T-helper 17 cell (primary cell): Measurements from ENCODE around the gene POR. TPM values are rescaled to one million over a fixed set of nuclear protein-coding genes. Genes with fewer than 3 reads are reported as not detected.
A peak's percentile ranks its signal among the peaks of the same experiment; 100 is the strongest.
"Not testable (repeated sequence)": the region's sequence is repeated elsewhere in the genome, so short reads cannot be mapped to it uniquely, and the experiment has no call there.

ENCODE experiments used
- ATAC-seq: fragments of 150-1000 bp; cut with Tn5 transposase; 2 replicates; pipeline ENCODE4 v1.10.0; 2021; ENCODE audit warnings: mild to moderate bottlenecking, moderate library complexity
- DNase-seq, 3 donors: peaks; one replicate each; pipeline versions ENCODE4 v3.0.0 to v3.0.0-alpha.2; 2020 to 2021
- H3K9me3 ChIP-seq: one replicate; pipeline ENCODE4 v1.7.0; 2013; ENCODE audit warnings: low read length, mild to moderate bottlenecking; ENCODE audit not compliant: control insufficient read depth, poor library complexity, severe bottlenecking
- H3K27ac Mint-ChIP-seq: one replicate; pipeline ENCODE4 v1.8.0; 2022; ENCODE audit warnings: mild to moderate bottlenecking, moderate library complexity, mixed read lengths
- H3K27me3 Mint-ChIP-seq: one replicate; pipeline ENCODE4 v1.8.0; 2022; ENCODE audit warnings: mixed read lengths
- H3K36me3 Mint-ChIP-seq: one replicate; pipeline ENCODE4 v1.8.0; 2022; ENCODE audit warnings: low read depth, mixed read lengths
- H3K4me1 Mint-ChIP-seq: one replicate; pipeline ENCODE4 v1.8.0; 2022; ENCODE audit warnings: mild to moderate bottlenecking, mixed read lengths
- H3K4me3 Mint-ChIP-seq: one replicate; pipeline ENCODE4 v1.8.0; 2022; ENCODE audit warnings: mild to moderate bottlenecking, moderate library complexity, mixed read lengths
- total RNA-seq, 4 donors: library from RNA in 2 of 4; stranded (reverse) in 2 of 4; gene quantifications; one replicate each; pipeline ENCODE4 v1.2.3 and lab custom pipeline; 2022 to 2026

POR gene
- total RNA-seq, 2 donors from 2014 or later = 48.7 to 51.0 TPM

- Mint-ChIP-seq H3K27ac (peak overlapping the region; percentile 98), H3K4me3 (peak overlapping the region; percentile 99), H3K36me3 (peaks cover 10% of the 10 kb centered on the region), H3K27me3 (no peaks in the 10 kb centered on the region), H3K4me1 (peaks cover 25% of the 10 kb centered on the region)
- DNase-seq (no peak), ATAC-seq (no peak)
- H3K9me3 ChIP-seq = no peaks in the 10 kb centered on the region
Measured at GRCh38 chr7:75878312-75878768, 36.6 kb upstream of the POR start.

- H3K27ac Mint-ChIP-seq = peak within 1 kb of the TSS; percentile 98
- no peaks in the 10 kb centered on the region for H3K27me3 Mint-ChIP-seq
- H3K36me3 Mint-ChIP-seq = peaks cover 10% of the 10 kb centered on the region
- DNase-seq (peak; percentile 88 to 97 (median 96)), ATAC-seq (peak; percentile 94)
- H3K9me3 ChIP-seq = no peaks in the 10 kb centered on the region
- H3K4me3 Mint-ChIP-seq = peak within 1 kb of the TSS; percentile 99
- peaks cover 25% of the 10 kb centered on the region for H3K4me1 Mint-ChIP-seq
Measured at GRCh38 chr7:75878769-75879611, 36.0 kb upstream of the POR start, which contains the start of gene RHBDD2. TSS of gene RHBDD2 (plus strand) at chr7:75879034. CDS start at chr7:75879083, 49 bp downstream.

- Mint-ChIP-seq H3K4me1 (peaks cover 25% of the 10 kb centered on the region), H3K36me3 (peaks cover 10% of the 10 kb centered on the region), H3K27me3 (no peaks in the 10 kb centered on the region), H3K27ac (peak overlapping the region; percentile 98), H3K4me3 (peak overlapping the region; percentile 99)
- DNase-seq (peak in 1 of 3 donors; percentile 27), ATAC-seq (peak; percentile 50)
- no peaks in the 10 kb centered on the region for H3K9me3 ChIP-seq
Measured at GRCh38 chr7:75879771-75880184, 35.2 kb upstream of the POR start.

GRCh38 chr7:75880242-75880641 is 34.7 kb upstream of the POR start:
- no peaks in the 10 kb centered on the region for H3K9me3 ChIP-seq
- ATAC-seq = peak; percentile 12
- peaks cover 25% of the 10 kb centered on the region for H3K4me1 Mint-ChIP-seq
- no peaks in the 10 kb centered on the region for H3K27me3 Mint-ChIP-seq
- peaks cover 10% of the 10 kb centered on the region for H3K36me3 Mint-ChIP-seq
- no peak for DNase-seq
- H3K4me3 Mint-ChIP-seq = peak overlapping the region; percentile 99
- H3K27ac Mint-ChIP-seq = peak overlapping the region; percentile 98

GRCh38 chr7:75881436-75882095 is 33.4 kb upstream of the POR start:
- peaks cover 25% of the 10 kb centered on the region for H3K4me1 Mint-ChIP-seq
- no peaks in the 10 kb centered on the region for H3K27me3 Mint-ChIP-seq
- H3K27ac Mint-ChIP-seq = peak overlapping the region; percentile 98
- H3K36me3 Mint-ChIP-seq = peaks cover 10% of the 10 kb centered on the region
- ATAC-seq = no peak
- H3K4me3 Mint-ChIP-seq = peak overlapping the region; percentile 53
- no peaks in the 10 kb centered on the region for H3K9me3 ChIP-seq
- DNase-seq = no peak

- H3K27me3 Mint-ChIP-seq, H3K4me3 Mint-ChIP-seq, H3K9me3 ChIP-seq, DNase-seq, ATAC-seq: not testable (repeated sequence)
- Mint-ChIP-seq H3K27ac (peak overlapping the region; percentile 34), H3K4me1 (peaks cover 21% of the 10 kb centered on the region), H3K36me3 (peaks cover 10% of the 10 kb centered on the region)
Measured at GRCh38 chr7:75883265-75883824, 31.6 kb upstream of the POR start.

GRCh38 chr7:75884476-75884875 is 30.5 kb upstream of the POR start:
- Mint-ChIP-seq H3K36me3 (peaks cover 7% of the 10 kb centered on the region), H3K27ac (peak overlapping the region; percentile 37), H3K4me3 (no peak overlapping the region), H3K27me3 (no peaks in the 10 kb centered on the region), H3K4me1 (peaks cover 22% of the 10 kb centered on the region)
- DNase-seq (no peak), ATAC-seq (no peak)
- H3K9me3 ChIP-seq = no peaks in the 10 kb centered on the region

GRCh38 chr7:75885036-75885435 is 29.9 kb upstream of the POR start:
- ATAC-seq (no peak), DNase-seq (no peak)
- peaks cover 17% of the 10 kb centered on the region for H3K4me1 Mint-ChIP-seq
- no peaks in the 10 kb centered on the region for H3K9me3 ChIP-seq
- peaks cover 3% of the 10 kb centered on the region for H3K36me3 Mint-ChIP-seq
- H3K4me3 Mint-ChIP-seq = no peak overlapping the region
- no peak overlapping the region for H3K27ac Mint-ChIP-seq
- H3K27me3 Mint-ChIP-seq = no peaks in the 10 kb centered on the region

- Mint-ChIP-seq H3K4me1 (peaks cover 10% of the 10 kb centered on the region), H3K4me3 (peak overlapping the region; percentile 56), H3K36me3 (no peaks in the 10 kb centered on the region), H3K27ac (peak overlapping the region; percentile 89), H3K27me3 (no peaks in the 10 kb centered on the region)
- no peak for DNase-seq
- H3K9me3 ChIP-seq = no peaks in the 10 kb centered on the region
- no peak for ATAC-seq
Measured at GRCh38 chr7:75887669-75888369, 27.1 kb upstream of the POR start.

- Mint-ChIP-seq H3K4me1 (peaks cover 10% of the 10 kb centered on the region), H3K36me3 (no peaks in the 10 kb centered on the region), H3K27me3 (no peaks in the 10 kb centered on the region), H3K4me3 (peak overlapping the region; percentile 15), H3K27ac (peak overlapping the region; percentile 89)
- ATAC-seq (no peak), DNase-seq (no peak)
- H3K9me3 ChIP-seq = no peaks in the 10 kb centered on the region
Measured at GRCh38 chr7:75888464-75889222, 26.3 kb upstream of the POR start.

- no peaks in the 10 kb centered on the region for H3K27me3 Mint-ChIP-seq
Measured at GRCh38 chr7:75889223-75889825, 25.6 kb upstream of the POR start.

GRCh38 chr7:75889826-75890225 is 25.1 kb upstream of the POR start:
- no peak for ATAC-seq
- Mint-ChIP-seq H3K36me3 (no peaks in the 10 kb centered on the region), H3K27ac (peak overlapping the region; percentile 89)

More at GRCh38 chr7:75889223-75889825, 25.6 kb upstream of the POR start:
- no peaks in the 10 kb centered on the region for H3K9me3 ChIP-seq
- H3K4me1 Mint-ChIP-seq = peaks cover 12% of the 10 kb centered on the region
- H3K4me3 Mint-ChIP-seq = peak overlapping the region; percentile 15
- no peaks in the 10 kb centered on the region for H3K36me3 Mint-ChIP-seq
- peak overlapping the region; percentile 89 for H3K27ac Mint-ChIP-seq
- ATAC-seq (peak; percentile 7), DNase-seq (no peak)

More at GRCh38 chr7:75889826-75890225, 25.1 kb upstream of the POR start:
- H3K4me3 Mint-ChIP-seq = peak overlapping the region; percentile 47
- H3K27me3 Mint-ChIP-seq = no peaks in the 10 kb centered on the region
- H3K9me3 ChIP-seq = no peaks in the 10 kb centered on the region
- DNase-seq = no peak
- peaks cover 12% of the 10 kb centered on the region for H3K4me1 Mint-ChIP-seq
